ENCODE measurements around the gene NUBP2. TPM values are rescaled to one million over a fixed set of nuclear protein-coding genes. Genes with fewer than 3 reads are reported as not detected.
A peak's percentile ranks its signal among the peaks of the same experiment; 100 is the strongest.

NUBP2 gene
- total RNA-seq, 4 donors from 2014 or later = 15.3 to 165 (median 59.6) TPM

GRCh38 chr16:1766231-1766630 is 16.5 kb upstream of the NUBP2 start:
- peaks cover 6 to 16% (median 12%) of the 10 kb centered on the region in 4 donors for H3K4me1 ChIP-seq
- no peaks in the 10 kb centered on the region for H3K9me3 ChIP-seq
- in situ Hi-C loops (cut with MboI; ENCODE audit: low pct_ligation_motif_present in 1 of 4, low pct_unique_long_range_greater_than_20kb in 1 of 4, low sequenced_read_pairs in 3 of 4) = no loop called here
- no peak for TF ChIP-seq CTCF (IDR thresholded peaks at IDR 0.05)
- TF ChIP-seq POLR2AphosphoS5 (IDR thresholded peaks at IDR 0.05) = no peak
- TF ChIP-seq EP300 (IDR thresholded peaks at IDR 0.05; ENCODE audit: low read depth) = no peak
- no peak for TF ChIP-seq POLR2A (IDR thresholded peaks at IDR 0.05)
- H3K36me3 ChIP-seq = peaks cover 0 to 7% (median 0%) of the 10 kb centered on the region in 4 donors
- H3K4me3 ChIP-seq = no peak overlapping the region
- H3K27ac ChIP-seq = no peak overlapping the region
- no peak for DNase-seq
- 94% methylated on average over 14 of the region's 19 CpGs; no CpG with 5 or more reads in 1 of the 2 donors for WGBS, 2 donors (ENCODE audit: low coverage in 1 of 2)
- intact Hi-C loops (cut with DNase I; ENCODE audit: low total_unique reads) = no loop called here
- H3K27me3 ChIP-seq = no peaks in the 10 kb centered on the region

- no peak for DNase-seq
- TF ChIP-seq POLR2AphosphoS5 (IDR thresholded peaks at IDR 0.05) (no peak), EP300 (IDR thresholded peaks at IDR 0.05; ENCODE audit: low read depth) (no peak), CTCF (IDR thresholded peaks at IDR 0.05) (no peak), POLR2A (IDR thresholded peaks at IDR 0.05) (no peak)
- WGBS, 2 donors (ENCODE audit: low coverage in 1 of 2) = 94% methylated on average over 16 of the region's 18 CpGs; no CpG with 5 or more reads in 1 of the 2 donors
- Histone ChIP-seq H3K4me3 (no peak overlapping the region), H3K9me3 (no peaks in the 10 kb centered on the region), H3K27me3 (no peaks in the 10 kb centered on the region), H3K4me1 (peaks cover 6 to 19% (median 13%) of the 10 kb centered on the region in 4 donors), H3K27ac (no peak overlapping the region), H3K36me3 (peaks cover 0 to 7% (median 0%) of the 10 kb centered on the region in 4 donors)
- in situ Hi-C loops (cut with MboI; ENCODE audit: low pct_ligation_motif_present in 1 of 4, low pct_unique_long_range_greater_than_20kb in 1 of 4, low sequenced_read_pairs in 3 of 4) = no loop called here
- intact Hi-C loops (cut with DNase I; ENCODE audit: low total_unique reads) = no loop called here
Measured at GRCh38 chr16:1766701-1767100, 16.1 kb upstream of the NUBP2 start.

- no peak overlapping the region for H3K4me3 ChIP-seq
Measured at GRCh38 chr16:1767116-1767994, 15.4 kb upstream of the NUBP2 start.

More at GRCh38 chr16:1767116-1767994, 15.4 kb upstream of the NUBP2 start:
- no peaks in the 10 kb centered on the region for H3K9me3 ChIP-seq
- H3K4me1 ChIP-seq = peaks cover 6 to 25% (median 19%) of the 10 kb centered on the region in 4 donors
- intact Hi-C loops (cut with DNase I; ENCODE audit: low total_unique reads) = no loop called here
- H3K36me3 ChIP-seq = peaks cover 0 to 7% (median 0%) of the 10 kb centered on the region in 4 donors
- in situ Hi-C loops (cut with MboI; ENCODE audit: low pct_ligation_motif_present in 1 of 4, low pct_unique_long_range_greater_than_20kb in 1 of 4, low sequenced_read_pairs in 3 of 4) = no loop called here
- H3K27ac ChIP-seq = no peak overlapping the region
- no peak for DNase-seq
- H3K27me3 ChIP-seq = no peaks in the 10 kb centered on the region
- TF ChIP-seq POLR2AphosphoS5 (IDR thresholded peaks at IDR 0.05) = peak in 1 of 3 donors; percentile 2
- TF ChIP-seq POLR2A (IDR thresholded peaks at IDR 0.05) = no peak
- no peak for TF ChIP-seq EP300 (IDR thresholded peaks at IDR 0.05; ENCODE audit: low read depth)
- TF ChIP-seq CTCF (IDR thresholded peaks at IDR 0.05) = no peak
- 86% methylated on average over 29 of the region's 42 CpGs; no CpG with 5 or more reads in 1 of the 2 donors for whole genome bisulfite sequencing, 2 donors (ENCODE audit: low coverage in 1 of 2)

All from transverse colon (tissue), 4 donors.